Parathyroid adenoma (tissue), 2 donors: ENCODE measurements around the gene EEFSEC.

Experiments used
- H2AFZ ChIP-seq: fragments of 300-600 bp; sonication (generic); one replicate; pipeline ENCODE4 v1.7.0; 2017; ENCODE audit warnings: antibody characterized with exemption, mild to moderate bottlenecking
- H3K27ac ChIP-seq: fragments of 300-600 bp; sonication (generic); one replicate; pipeline ENCODE4 v1.7.0; 2017
- H3K27me3 ChIP-seq: fragments of 300-600 bp; sonication (generic); one replicate; pipeline ENCODE4 v1.7.0; 2017; ENCODE audit warnings: low read length; ENCODE audit not compliant: control insufficient read depth, insufficient read depth
- H3K36me3 ChIP-seq: fragments of 300-600 bp; sonication (generic); one replicate; pipeline ENCODE4 v1.7.0; 2017; ENCODE audit warnings: low read length; ENCODE audit not compliant: control insufficient read depth, insufficient read depth
- H3K4me1 ChIP-seq: fragments of 300-600 bp; sonication (generic); one replicate; pipeline ENCODE4 v1.7.0; 2017; ENCODE audit warnings: control low read depth
- H3K4me2 ChIP-seq: fragments of 300-600 bp; sonication (generic); one replicate; pipeline ENCODE4 v1.7.0; 2017; ENCODE audit warnings: low read length
- H3K4me3 ChIP-seq: fragments of 300-600 bp; sonication (generic); one replicate; pipeline ENCODE4 v1.7.0; 2017; ENCODE audit warnings: low read depth, low read length
- H3K79me2 ChIP-seq: fragments of 300-600 bp; sonication (generic); one replicate; pipeline ENCODE4 v1.7.0; 2017; ENCODE audit warnings: control low read depth
- H3K9ac ChIP-seq: fragments of 300-600 bp; sonication (generic); one replicate; pipeline ENCODE4 v1.7.0; 2017; ENCODE audit warnings: mild to moderate bottlenecking
- H3K9me3 ChIP-seq: fragments of 300-600 bp; sonication (generic); one replicate; pipeline ENCODE4 v1.7.0; 2017; ENCODE audit warnings: low read length; ENCODE audit not compliant: control insufficient read depth
- TF ChIP-seq, protein P1 (sequence below): fragments of 300-600 bp; sonication (generic); IDR thresholded peaks from one replicate; pipeline ENCODE4 v1.7.0; 2017; ENCODE audit warnings: antibody characterized with exemption, mild to moderate bottlenecking
- donor health status: primary hyperparathyroidism.

The EEFSEC gene

DNA sequence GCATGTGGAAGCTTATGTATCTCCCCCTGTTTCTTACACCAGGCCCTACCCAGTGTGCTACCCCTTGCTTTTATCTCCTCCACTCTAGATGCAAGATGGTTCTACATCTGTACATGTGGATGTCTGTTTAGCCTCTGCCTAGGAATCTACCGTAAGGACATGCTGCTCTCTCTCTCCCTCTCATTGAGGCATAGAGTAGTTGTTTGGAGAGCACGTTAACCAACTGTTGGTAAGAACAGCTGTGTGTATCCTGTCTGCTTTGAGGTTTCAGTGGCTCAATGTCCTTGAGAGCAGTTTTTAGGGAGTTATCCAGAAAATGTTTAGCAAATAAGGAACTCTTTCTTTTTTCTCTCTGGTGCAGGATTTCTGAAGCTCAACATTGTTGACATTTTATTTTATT is 160.7 kb downstream of the EEFSEC start:
- Histone ChIP-seq H3K4me1 (no peaks in the 10 kb centered on the region), H3K27me3 (no peaks in the 10 kb centered on the region), H2AFZ (no peak overlapping the region), H3K27ac (no peak overlapping the region), H3K9me3 (no peaks in the 10 kb centered on the region), H3K4me3 (no peak overlapping the region), H3K4me2 (no peak overlapping the region), H3K36me3 (no peaks in the 10 kb centered on the region), H3K9ac (no peak overlapping the region), H3K79me2 (peaks cover 2% of the 10 kb centered on the region)
- TF ChIP-seq, protein P1, sequence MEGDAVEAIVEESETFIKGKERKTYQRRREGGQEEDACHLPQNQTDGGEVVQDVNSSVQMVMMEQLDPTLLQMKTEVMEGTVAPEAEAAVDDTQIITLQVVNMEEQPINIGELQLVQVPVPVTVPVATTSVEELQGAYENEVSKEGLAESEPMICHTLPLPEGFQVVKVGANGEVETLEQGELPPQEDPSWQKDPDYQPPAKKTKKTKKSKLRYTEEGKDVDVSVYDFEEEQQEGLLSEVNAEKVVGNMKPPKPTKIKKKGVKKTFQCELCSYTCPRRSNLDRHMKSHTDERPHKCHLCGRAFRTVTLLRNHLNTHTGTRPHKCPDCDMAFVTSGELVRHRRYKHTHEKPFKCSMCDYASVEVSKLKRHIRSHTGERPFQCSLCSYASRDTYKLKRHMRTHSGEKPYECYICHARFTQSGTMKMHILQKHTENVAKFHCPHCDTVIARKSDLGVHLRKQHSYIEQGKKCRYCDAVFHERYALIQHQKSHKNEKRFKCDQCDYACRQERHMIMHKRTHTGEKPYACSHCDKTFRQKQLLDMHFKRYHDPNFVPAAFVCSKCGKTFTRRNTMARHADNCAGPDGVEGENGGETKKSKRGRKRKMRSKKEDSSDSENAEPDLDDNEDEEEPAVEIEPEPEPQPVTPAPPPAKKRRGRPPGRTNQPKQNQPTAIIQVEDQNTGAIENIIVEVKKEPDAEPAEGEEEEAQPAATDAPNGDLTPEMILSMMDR: no peak

DNA sequence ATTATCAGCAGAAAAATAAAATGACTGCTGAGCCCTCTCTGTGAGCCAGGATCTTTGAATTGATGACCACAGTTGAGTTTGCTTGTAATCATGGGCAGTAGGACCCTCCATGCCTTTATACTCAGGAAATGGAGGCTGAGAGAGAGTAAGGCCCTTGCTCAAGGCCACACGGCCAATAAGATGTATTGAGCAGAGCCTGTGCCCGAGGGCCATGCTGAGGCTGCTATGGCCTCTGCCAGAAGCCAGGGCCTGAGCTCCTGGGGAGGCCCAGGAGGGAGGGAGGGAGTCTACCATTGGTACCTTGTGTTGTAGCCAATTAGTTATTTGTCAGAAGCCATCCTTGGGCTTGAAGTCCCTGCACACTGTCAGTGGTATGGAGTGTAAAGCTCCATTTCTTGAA is 162.0 kb downstream of the EEFSEC start:
- no peak overlapping the region for H3K9ac ChIP-seq
- H3K79me2 ChIP-seq: peaks cover 2% of the 10 kb centered on the region
- TF ChIP-seq, protein P1: no peak
- H3K36me3 ChIP-seq: no peaks in the 10 kb centered on the region
- no peak overlapping the region for H3K27ac ChIP-seq
- H2AFZ ChIP-seq: no peak overlapping the region
- no peak overlapping the region for H3K4me3 ChIP-seq
- no peaks in the 10 kb centered on the region for H3K27me3 ChIP-seq
- H3K9me3 ChIP-seq: no peaks in the 10 kb centered on the region
- no peaks in the 10 kb centered on the region for H3K4me1 ChIP-seq
- H3K4me2 ChIP-seq: no peak overlapping the region

DNA sequence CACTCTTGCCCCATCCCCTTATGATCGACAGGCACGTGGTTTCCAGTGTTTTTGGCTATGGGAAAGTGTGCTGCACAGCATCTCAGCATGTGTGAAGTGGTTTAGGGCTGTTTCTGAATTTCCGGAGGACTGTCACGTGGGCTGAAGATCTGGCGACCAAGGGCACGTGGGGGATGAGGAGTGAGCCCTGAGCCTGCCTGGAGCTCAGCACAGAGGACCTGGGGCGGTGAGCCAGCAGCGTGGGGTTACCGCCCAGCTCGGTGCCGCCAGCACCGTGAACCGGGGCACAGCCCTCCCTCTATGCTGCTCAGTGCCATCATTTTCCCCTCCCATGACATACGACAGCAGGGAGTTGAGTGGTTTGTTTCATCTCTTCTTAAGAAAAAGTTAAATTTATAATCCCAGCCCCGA is 163.2 kb downstream of the EEFSEC start:
- no peak overlapping the region for H2AFZ ChIP-seq
- no peaks in the 10 kb centered on the region for H3K36me3 ChIP-seq
- no peak overlapping the region for H3K9ac ChIP-seq
- no peak overlapping the region for H3K4me2 ChIP-seq
- no peak overlapping the region for H3K27ac ChIP-seq
- TF ChIP-seq, protein P1: no peak
- no peaks in the 10 kb centered on the region for H3K9me3 ChIP-seq
- no peaks in the 10 kb centered on the region for H3K4me1 ChIP-seq
- no peaks in the 10 kb centered on the region for H3K27me3 ChIP-seq
- H3K79me2 ChIP-seq: peaks cover 2% of the 10 kb centered on the region
- no peak overlapping the region for H3K4me3 ChIP-seq

DNA sequence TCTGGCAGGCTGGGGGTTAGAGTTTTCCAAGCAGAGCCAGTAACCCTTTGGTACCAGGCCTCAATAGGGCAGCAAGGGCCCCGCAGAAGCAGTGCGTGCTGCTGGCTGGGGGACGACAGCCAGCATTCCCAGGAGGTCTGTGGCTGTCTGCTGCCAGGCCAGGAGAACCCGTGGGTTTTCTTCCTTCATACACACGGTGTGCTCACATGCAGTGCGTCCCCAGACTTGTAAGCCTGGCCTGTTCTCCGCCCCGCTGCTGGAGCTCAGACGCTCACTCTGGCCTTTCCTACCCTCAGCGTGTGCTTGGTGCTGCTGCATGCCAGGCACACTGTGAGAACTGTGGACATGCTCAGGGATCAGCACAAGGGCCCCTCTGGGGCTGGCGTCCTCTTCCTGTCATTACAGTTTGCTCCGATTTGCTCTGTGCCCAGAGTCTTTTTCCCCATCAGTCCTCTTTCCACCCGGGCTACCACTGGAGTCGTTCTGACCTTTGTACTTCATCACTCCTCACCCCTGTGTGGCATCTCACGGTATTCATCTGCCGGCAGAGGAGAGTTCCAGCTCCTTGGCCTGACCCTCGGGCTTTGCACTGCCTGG is 163.9 kb downstream of the EEFSEC start:
- no peaks in the 10 kb centered on the region for H3K27me3 ChIP-seq
- no peak overlapping the region for H3K27ac ChIP-seq
- H3K4me3 ChIP-seq: no peak overlapping the region
- H3K9ac ChIP-seq: no peak overlapping the region
- H3K36me3 ChIP-seq: no peaks in the 10 kb centered on the region
- H3K79me2 ChIP-seq: peaks cover 2% of the 10 kb centered on the region
- no peaks in the 10 kb centered on the region for H3K4me1 ChIP-seq
- H3K4me2 ChIP-seq: no peak overlapping the region
- no peaks in the 10 kb centered on the region for H3K9me3 ChIP-seq
- TF ChIP-seq, protein P1: no peak
- no peak overlapping the region for H2AFZ ChIP-seq

DNA sequence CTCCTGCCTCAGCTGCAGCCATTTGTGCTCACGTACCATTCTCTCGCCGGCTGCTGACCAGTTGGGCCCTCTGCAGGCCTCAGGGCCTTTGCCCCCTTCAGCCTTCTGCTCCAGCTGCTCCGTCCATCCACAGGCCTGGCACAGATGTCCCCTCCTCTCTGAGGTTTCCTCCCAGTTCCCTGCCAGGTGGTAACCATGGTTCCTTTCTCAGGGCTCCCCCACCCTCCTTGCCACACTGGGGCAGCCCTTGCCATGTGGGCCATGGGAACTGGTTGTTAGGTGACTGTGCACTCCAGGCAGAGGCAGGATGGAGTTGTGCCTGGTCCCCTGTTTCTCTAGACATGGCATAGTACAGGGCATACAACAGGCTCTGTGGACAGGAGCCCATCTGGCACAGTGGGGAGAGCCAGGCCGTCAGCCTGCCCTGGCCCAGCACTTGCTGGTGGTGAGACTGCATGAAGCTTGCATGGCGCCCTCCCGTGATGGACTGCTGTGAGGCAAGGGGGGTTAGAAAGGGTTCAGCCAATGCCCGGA is 164.5 kb downstream of the EEFSEC start:
- Histone ChIP-seq H3K9me3 (no peaks in the 10 kb centered on the region), H3K4me2 (no peak overlapping the region), H2AFZ (no peak overlapping the region), H3K27me3 (no peaks in the 10 kb centered on the region), H3K36me3 (no peaks in the 10 kb centered on the region), H3K9ac (no peak overlapping the region), H3K4me1 (no peaks in the 10 kb centered on the region), H3K79me2 (peaks cover 2% of the 10 kb centered on the region), H3K27ac (no peak overlapping the region), H3K4me3 (no peak overlapping the region)
- TF ChIP-seq, protein P1: no peak
